Prostate gland (tissue), 2 donors: ENCODE data around the gene FBXO38.

Experiments used
- POLR2A ChIP-seq: fragments of 450-650 bp; IDR thresholded peaks from one replicate; pipeline ENCODE4 v1.6.1; 2016; ENCODE audit warnings: antibody characterized with exemption, mild to moderate bottlenecking
- TF ChIP-seq, protein P1 (sequence below), 4 experiments: fragments of 200-600 bp in 2 of 4; fragments of 450-650 bp in 2 of 4; sonication (generic) in 2 of 4; IDR thresholded peaks; 1 replicate in 3 of 4; 2 replicates in 1 of 4; pipeline ENCODE4 v1.5.1; 2016 to 2019; ENCODE audit warnings: antibody characterized with exemption in 4 of 4, mild to moderate bottlenecking in 2 of 4, moderate library complexity in 2 of 4

DNA sequence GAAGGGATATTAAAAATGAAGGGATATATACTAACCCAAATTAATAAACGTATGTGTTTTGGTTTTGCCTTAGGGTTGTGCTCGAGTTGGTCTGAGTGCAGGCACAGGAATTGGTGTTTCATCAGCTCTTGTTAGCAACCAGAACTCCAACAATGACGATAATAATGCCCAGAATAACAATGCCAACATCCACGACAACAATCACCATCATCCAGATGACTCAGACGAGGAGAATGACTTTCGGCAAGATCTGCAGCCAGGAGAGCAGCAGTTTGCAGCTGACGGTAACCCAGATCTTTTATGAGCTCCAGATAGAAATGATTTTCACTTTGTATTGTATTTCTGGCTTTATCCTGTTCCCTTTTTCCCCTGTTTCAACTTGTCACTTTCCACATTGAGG lies 33.2 kb downstream of the FBXO38 start:
- TF ChIP-seq, protein P1, sequence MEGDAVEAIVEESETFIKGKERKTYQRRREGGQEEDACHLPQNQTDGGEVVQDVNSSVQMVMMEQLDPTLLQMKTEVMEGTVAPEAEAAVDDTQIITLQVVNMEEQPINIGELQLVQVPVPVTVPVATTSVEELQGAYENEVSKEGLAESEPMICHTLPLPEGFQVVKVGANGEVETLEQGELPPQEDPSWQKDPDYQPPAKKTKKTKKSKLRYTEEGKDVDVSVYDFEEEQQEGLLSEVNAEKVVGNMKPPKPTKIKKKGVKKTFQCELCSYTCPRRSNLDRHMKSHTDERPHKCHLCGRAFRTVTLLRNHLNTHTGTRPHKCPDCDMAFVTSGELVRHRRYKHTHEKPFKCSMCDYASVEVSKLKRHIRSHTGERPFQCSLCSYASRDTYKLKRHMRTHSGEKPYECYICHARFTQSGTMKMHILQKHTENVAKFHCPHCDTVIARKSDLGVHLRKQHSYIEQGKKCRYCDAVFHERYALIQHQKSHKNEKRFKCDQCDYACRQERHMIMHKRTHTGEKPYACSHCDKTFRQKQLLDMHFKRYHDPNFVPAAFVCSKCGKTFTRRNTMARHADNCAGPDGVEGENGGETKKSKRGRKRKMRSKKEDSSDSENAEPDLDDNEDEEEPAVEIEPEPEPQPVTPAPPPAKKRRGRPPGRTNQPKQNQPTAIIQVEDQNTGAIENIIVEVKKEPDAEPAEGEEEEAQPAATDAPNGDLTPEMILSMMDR (IDR thresholded peaks at IDR 0.05) = no peak
- no peak for TF ChIP-seq POLR2A
